Endothelial cell (in vitro differentiated cells): Measurements from ENCODE around the gene XPC. TPM values are rescaled to one million over a fixed set of nuclear protein-coding genes. Genes with fewer than 3 reads are reported as not detected.

ENCODE experiments used
- DNase-seq: peaks from one replicate; pipeline ENCODE4 v3.0.0; 2021; ENCODE audit warnings: low spot score
- H3K27ac Mint-ChIP-seq: one replicate; pipeline ENCODE4 v1.8.0; 2021; ENCODE audit warnings: mixed read lengths, inconsistent platforms; ENCODE audit not compliant: unreplicated experiment
- H3K27me3 Mint-ChIP-seq: one replicate; pipeline ENCODE4 v1.8.0; 2021; ENCODE audit warnings: mild to moderate bottlenecking, moderate library complexity, mixed read lengths, inconsistent platforms; ENCODE audit not compliant: unreplicated experiment
- H3K36me3 Mint-ChIP-seq: one replicate; pipeline ENCODE4 v1.8.0; 2021; ENCODE audit warnings: mild to moderate bottlenecking, low read depth, mixed read lengths, inconsistent platforms; ENCODE audit not compliant: unreplicated experiment
- H3K4me1 Mint-ChIP-seq: one replicate; pipeline ENCODE4 v1.8.0; 2021; ENCODE audit warnings: mild to moderate bottlenecking, mixed read lengths, inconsistent platforms; ENCODE audit not compliant: unreplicated experiment
- H3K4me3 Mint-ChIP-seq: one replicate; pipeline ENCODE4 v1.8.0; 2021; ENCODE audit warnings: mild to moderate bottlenecking, mixed read lengths, inconsistent platforms; ENCODE audit not compliant: unreplicated experiment
- H3K9me3 Mint-ChIP-seq: one replicate; pipeline ENCODE4 v1.8.0; 2021; ENCODE audit warnings: mixed read lengths, inconsistent platforms; ENCODE audit not compliant: unreplicated experiment
- total RNA-seq: library from RNA; stranded (reverse); fragmentation: NEBNext Ultra II Directional; extraction: Animal tissue kit (Norgen Biotek cat#: 25700); gene quantifications from one replicate; pipeline ENCODE4 v1.2.1, GENCODE V29; 2021; ENCODE audit not compliant: unreplicated experiment
- TF ChIP-seq, protein P1 (sequence below): fragments of 200-600 bp; sonication (generic); IDR thresholded peaks from one replicate; pipeline ENCODE4 v1.5.0; 2021; ENCODE audit warnings: antibody characterized with exemption; ENCODE audit not compliant: unreplicated experiment

Gene XPC
- total RNA-seq, 1 donor from 2014 or later: 35.6 TPM

- H3K27ac Mint-ChIP-seq: no peak overlapping the region
- H3K36me3 Mint-ChIP-seq: peaks cover 44% of the 10 kb centered on the region
- peaks cover 5% of the 10 kb centered on the region for H3K27me3 Mint-ChIP-seq
Observed at GRCh38 chr3:14150078-14150477, 28.3 kb downstream of the XPC start.

DNA sequence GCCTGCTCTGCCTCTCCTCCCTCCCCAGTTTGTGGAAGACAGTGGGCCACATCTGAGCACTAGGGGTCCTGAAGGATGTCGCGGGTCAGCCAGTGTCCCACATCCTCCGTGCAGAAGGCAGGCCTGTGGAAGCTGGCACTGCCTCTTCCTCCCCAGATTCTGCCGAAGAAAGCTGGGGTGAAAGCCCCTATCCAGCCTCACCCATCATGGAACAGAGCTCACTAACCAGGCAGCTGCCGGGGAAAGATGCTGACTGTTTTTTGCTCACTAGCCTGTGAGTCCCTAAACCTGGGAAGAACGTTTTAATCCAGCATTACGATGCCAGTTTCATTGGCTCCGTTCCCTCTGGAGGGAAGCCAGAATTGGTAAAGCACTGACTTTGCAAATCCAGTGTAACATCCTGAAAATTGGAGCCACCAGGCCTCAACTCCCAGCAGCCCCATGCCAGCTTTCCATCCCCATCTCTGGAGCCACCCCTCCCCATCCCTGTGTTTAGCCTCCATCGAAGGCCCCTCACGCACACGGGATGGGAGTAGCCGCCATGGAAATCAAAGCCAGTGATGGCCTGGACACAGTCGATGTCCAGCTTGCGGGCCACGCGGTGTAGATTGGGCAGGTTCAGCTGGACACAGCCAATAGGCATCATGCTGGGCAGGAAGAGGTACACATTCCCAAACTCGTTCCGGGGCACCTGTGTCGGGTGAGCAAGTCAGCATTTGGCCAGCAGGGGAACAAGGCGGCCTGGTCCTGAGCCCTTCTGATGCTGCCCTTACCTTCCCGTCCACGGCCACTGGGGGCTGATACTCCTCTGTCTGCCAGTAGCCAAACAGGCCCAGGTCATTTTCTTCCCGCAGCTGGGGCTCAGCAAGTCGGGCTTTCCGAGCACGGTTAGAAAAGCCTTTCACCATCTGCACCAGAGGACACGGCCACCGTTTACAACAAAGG is 30.1 kb downstream of the XPC start:
- no peak overlapping the region for H3K27ac Mint-ChIP-seq
- peaks cover 5% of the 10 kb centered on the region for H3K27me3 Mint-ChIP-seq
- TF ChIP-seq, protein P1, sequence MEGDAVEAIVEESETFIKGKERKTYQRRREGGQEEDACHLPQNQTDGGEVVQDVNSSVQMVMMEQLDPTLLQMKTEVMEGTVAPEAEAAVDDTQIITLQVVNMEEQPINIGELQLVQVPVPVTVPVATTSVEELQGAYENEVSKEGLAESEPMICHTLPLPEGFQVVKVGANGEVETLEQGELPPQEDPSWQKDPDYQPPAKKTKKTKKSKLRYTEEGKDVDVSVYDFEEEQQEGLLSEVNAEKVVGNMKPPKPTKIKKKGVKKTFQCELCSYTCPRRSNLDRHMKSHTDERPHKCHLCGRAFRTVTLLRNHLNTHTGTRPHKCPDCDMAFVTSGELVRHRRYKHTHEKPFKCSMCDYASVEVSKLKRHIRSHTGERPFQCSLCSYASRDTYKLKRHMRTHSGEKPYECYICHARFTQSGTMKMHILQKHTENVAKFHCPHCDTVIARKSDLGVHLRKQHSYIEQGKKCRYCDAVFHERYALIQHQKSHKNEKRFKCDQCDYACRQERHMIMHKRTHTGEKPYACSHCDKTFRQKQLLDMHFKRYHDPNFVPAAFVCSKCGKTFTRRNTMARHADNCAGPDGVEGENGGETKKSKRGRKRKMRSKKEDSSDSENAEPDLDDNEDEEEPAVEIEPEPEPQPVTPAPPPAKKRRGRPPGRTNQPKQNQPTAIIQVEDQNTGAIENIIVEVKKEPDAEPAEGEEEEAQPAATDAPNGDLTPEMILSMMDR: peak; percentile 62
- H3K36me3 Mint-ChIP-seq: peaks cover 42% of the 10 kb centered on the region
- DNase-seq: peak; percentile 70
- no peaks in the 10 kb centered on the region for H3K9me3 Mint-ChIP-seq
- peaks cover 10% of the 10 kb centered on the region for H3K4me1 Mint-ChIP-seq
- H3K4me3 Mint-ChIP-seq: no peak overlapping the region

More at GRCh38 chr3:14150078-14150477, 28.3 kb downstream of the XPC start:
- Mint-ChIP-seq H3K4me1 (peaks cover 2% of the 10 kb centered on the region), H3K4me3 (peak overlapping the region; percentile 19), H3K9me3 (no peaks in the 10 kb centered on the region)
- no peak for DNase-seq
- TF ChIP-seq, protein P1: no peak

DNA sequence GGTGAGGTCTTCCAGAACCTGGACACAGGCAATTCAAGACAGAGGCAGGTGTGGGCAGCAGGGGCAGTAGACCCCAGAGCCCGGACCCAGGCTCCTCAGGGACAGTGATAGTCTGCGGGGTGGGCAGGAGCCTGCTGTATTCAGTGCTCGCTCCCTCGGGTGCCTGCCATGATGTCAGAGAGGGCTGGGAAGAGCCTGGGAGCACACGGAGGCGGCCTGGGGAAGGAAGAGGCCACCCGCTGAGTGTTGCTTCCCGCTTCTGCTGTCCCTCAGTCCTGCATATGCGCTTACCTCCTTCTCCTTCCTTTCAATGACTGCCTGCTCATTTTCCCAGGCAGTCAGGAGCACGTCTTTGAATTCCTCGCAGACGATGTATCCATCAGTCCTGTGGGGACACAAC is 30.8 kb downstream of the XPC start:
- TF ChIP-seq, protein P1: no peak
- Mint-ChIP-seq H3K9me3 (no peaks in the 10 kb centered on the region), H3K4me3 (peak overlapping the region; percentile 58), H3K36me3 (peaks cover 38% of the 10 kb centered on the region), H3K27ac (peak overlapping the region; percentile 79), H3K27me3 (peaks cover 5% of the 10 kb centered on the region), H3K4me1 (peaks cover 10% of the 10 kb centered on the region)
- no peak for DNase-seq

DNA sequence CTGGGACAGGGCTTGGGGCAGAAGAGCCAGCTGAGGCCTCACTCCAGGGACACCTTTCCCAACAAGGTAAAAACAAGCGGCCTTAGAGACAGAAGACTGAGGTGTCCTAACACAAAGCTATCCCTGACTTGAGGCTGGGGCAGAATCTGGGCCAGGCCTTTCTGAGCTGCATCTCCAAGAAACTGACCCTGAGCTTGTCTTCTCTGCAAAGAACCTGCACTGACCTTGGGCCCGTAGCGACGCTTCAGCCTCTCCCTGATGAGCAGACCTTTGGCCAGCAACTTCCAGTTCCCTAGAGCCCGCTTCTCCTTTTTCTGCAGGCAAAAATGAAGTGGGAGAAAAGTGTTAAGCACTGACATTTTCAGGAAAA is 31.4 kb downstream of the XPC start:
- peak overlapping the region; percentile 79 for H3K27ac Mint-ChIP-seq
- peaks cover 5% of the 10 kb centered on the region for H3K27me3 Mint-ChIP-seq
- H3K9me3 Mint-ChIP-seq: no peaks in the 10 kb centered on the region
- H3K36me3 Mint-ChIP-seq: peaks cover 39% of the 10 kb centered on the region
- DNase-seq: no peak
- TF ChIP-seq, protein P1: no peak
- H3K4me1 Mint-ChIP-seq: peaks cover 10% of the 10 kb centered on the region
- H3K4me3 Mint-ChIP-seq: peak overlapping the region; percentile 58
